HCT116 (cell line): ENCODE data around the gene CAPG. TPM values are rescaled to one million over a fixed set of nuclear protein-coding genes. Genes with fewer than 3 reads are reported as not detected.

Experiments
- ATAC-seq: fragments of 200-7000 bp; cut with Tn5 transposase; 2 replicates; pipeline ENCODE4 v1.9.1; 2020; ENCODE audit warnings: mild to moderate bottlenecking, moderate library complexity
- BruUV-seq: library from RNA; stranded (reverse); fragments of 400-500 nt; replicated peaks from 2 replicates; lab custom pipeline; 2021; lab: Mats Ljungman, UMichigan
- CTCF ChIA-PET: fragments of 300-600 bp; sonication (Branson Sonifier 250); formaldehyde crosslinking; loops from one replicate; lab custom pipeline; 2021; ENCODE audit warnings: antibody characterized with exemption; lab: Charles Lee
- POLR2A ChIA-PET: fragments of 300-600, 350-600 bp; sonication (Branson Sonifier 250); formaldehyde crosslinking; loops from one replicate; lab custom pipeline; 2021; ENCODE audit warnings: antibody characterized with exemption; lab: Charles Lee
- RAD21 ChIA-PET, 2 experiments: fragments of 300-600 bp; sonication (Branson Sonifier 250); formaldehyde crosslinking; loops; one replicate each; lab custom pipeline; 2023; ENCODE audit warnings: low total read pairs in 2 of 2; ENCODE audit not compliant: uncharacterized antibody in 2 of 2, unreplicated experiment in 2 of 2, low non-redundant PET in 1 of 2; lab: Charles Lee
- DNase-seq: peaks from one replicate; pipeline ENCODE4 v3.0.0-alpha.2; 2010; ENCODE audit warnings: low read depth, low spot score
- H2AFZ ChIP-seq: fragments of 200-600 bp; shearing (Covaris generic), sonication (generic); 2 replicates; pipeline ENCODE4 v1.6.1; 2017; ENCODE audit warnings: low read depth, mixed run types, mixed read lengths, antibody characterized with exemption, low read length; ENCODE audit not compliant: poor library complexity, severe bottlenecking
- H3K27ac ChIP-seq: 2 replicates; pipeline ENCODE4 v1.5.1; 2012; ENCODE audit warnings: low read depth, low read length
- H3K27me3 ChIP-seq: fragments of 200-600 bp; sonication (generic); 2 replicates; pipeline ENCODE4 v1.6.1; 2016; ENCODE audit warnings: mixed run types, low read length, mixed read lengths; ENCODE audit not compliant: insufficient read depth
- H3K36me3 ChIP-seq, 2 experiments: fragments of 200-500 bp in 1 of 2; fragments of 200-600 bp in 1 of 2; sonication (Bioruptor generic) in 1 of 2; sonication (generic) in 1 of 2; 2 replicates each; pipeline versions ENCODE4 v1.5.1 to v1.6.1; 2014 to 2016; ENCODE audit warnings: low read length in 2 of 2, inconsistent platforms in 1 of 2, mixed read lengths in 1 of 2, mixed run types in 1 of 2; ENCODE audit not compliant: insufficient read depth in 2 of 2, control insufficient read depth in 1 of 2
- H3K4me1 ChIP-seq, 2 experiments: fragments of 200-600 bp in 1 of 2; sonication (generic) in 1 of 2; 2 replicates each; pipeline versions ENCODE4 v1.5.1 to v1.6.1; 2012 to 2017; ENCODE audit warnings: low read length in 2 of 2, inconsistent platforms in 1 of 2, mild to moderate bottlenecking in 1 of 2, mixed read lengths in 1 of 2, mixed run types in 1 of 2, moderate library complexity in 1 of 2; ENCODE audit not compliant: insufficient read depth in 2 of 2, control insufficient read depth in 1 of 2
- H3K4me2 ChIP-seq: fragments of 200-600 bp; sonication (generic); 2 replicates; pipeline ENCODE4 v1.6.1; 2017; ENCODE audit warnings: mixed run types, low read length, mixed read lengths
- H3K4me3 ChIP-seq, 2 experiments: fragments of 200-600 bp in 1 of 2; sonication (generic) in 1 of 2; replicated peaks in 1 of 2; 2 replicates each; pipeline ENCODE4 v1.5.1; 2011 to 2016; ENCODE audit warnings: low read length in 2 of 2, control low read depth in 1 of 2, low read depth in 1 of 2, mild to moderate bottlenecking in 1 of 2, mixed read lengths in 1 of 2, mixed run types in 1 of 2
- H3K79me2 ChIP-seq: fragments of 200-600 bp; sonication (generic); 2 replicates; pipeline ENCODE4 v1.6.1; 2017; ENCODE audit warnings: mild to moderate bottlenecking, mixed run types, low read length, moderate library complexity, mixed read lengths; ENCODE audit not compliant: insufficient read depth
- H3K9ac ChIP-seq: fragments of 200-600 bp; sonication (generic); 2 replicates; pipeline ENCODE4 v1.6.1; 2016; ENCODE audit warnings: low read length, mixed read lengths
- H3K9me2 ChIP-seq: fragments of 200-600 bp; sonication (generic), shearing (Covaris generic); 2 replicates; pipeline ENCODE4 v1.6.1; 2017; ENCODE audit warnings: mixed run types, mild to moderate bottlenecking, moderate library complexity; ENCODE audit not compliant: insufficient read depth
- H3K9me3 ChIP-seq, 2 experiments: fragments of 200-500 bp in 1 of 2; fragments of 200-600 bp in 1 of 2; sonication (Bioruptor generic) in 1 of 2; sonication (generic) in 1 of 2; 2 replicates each; pipeline ENCODE4 v1.6.1; 2014 to 2017; ENCODE audit warnings: low read length in 2 of 2, mixed read lengths in 2 of 2, inconsistent platforms in 1 of 2, low read depth in 1 of 2, mild to moderate bottlenecking in 1 of 2, mixed run types in 1 of 2, moderate library complexity in 1 of 2; ENCODE audit not compliant: control insufficient read depth in 1 of 2, insufficient read depth in 1 of 2
- H4K20me1 ChIP-seq: fragments of 200-600 bp; sonication (generic), shearing (Covaris generic); 2 replicates; pipeline ENCODE4 v1.6.1; 2017; ENCODE audit warnings: mixed run types, mild to moderate bottlenecking, moderate library complexity; ENCODE audit not compliant: insufficient read depth
- CBX3 ChIP-seq: IDR thresholded peaks from 2 replicates; pipeline ENCODE4 v1.6.1; 2012; ENCODE audit warnings: low read depth
- EZH2 ChIP-seq: fragments of 200-600 bp; sonication (generic); IDR thresholded peaks from 2 replicates; pipeline ENCODE4 v1.6.1; 2017; ENCODE audit warnings: antibody characterized with exemption, mixed run types
- FOSL1 ChIP-seq: IDR thresholded peaks from 2 replicates; pipeline ENCODE4 v1.6.1; 2012; ENCODE audit warnings: low read depth
- JUND ChIP-seq: IDR thresholded peaks from 2 replicates; pipeline ENCODE4 v1.6.1; 2012
- POLR2A ChIP-seq: IDR thresholded peaks from 2 replicates; pipeline ENCODE4 v1.7.0; 2011; ENCODE audit warnings: borderline replicate concordance; ENCODE audit not compliant: insufficient read depth, insufficient read length; ENCODE audit errors: extremely low read depth
- POLR2AphosphoS5 ChIP-seq: IDR thresholded peaks from 2 replicates; pipeline ENCODE4 v1.6.1; 2011; ENCODE audit warnings: mild to moderate bottlenecking, low read depth, low read length, moderate library complexity
- RAD21 ChIP-seq: IDR thresholded peaks from 2 replicates; pipeline ENCODE4 v1.6.1; 2012; ENCODE audit warnings: low read depth, mild to moderate bottlenecking
- SIN3A ChIP-seq: IDR thresholded peaks from 2 replicates; pipeline ENCODE4 v1.6.1; 2012; ENCODE audit warnings: low read depth
- SP1 ChIP-seq: IDR thresholded peaks from 2 replicates; pipeline ENCODE4 v1.6.1; 2012; ENCODE audit warnings: low read depth
- SRF ChIP-seq: IDR thresholded peaks from 2 replicates; pipeline ENCODE4 v1.6.1; 2012; ENCODE audit warnings: low read depth
- YY1 ChIP-seq: IDR thresholded peaks from 2 replicates; pipeline ENCODE4 v1.6.1; 2011; ENCODE audit warnings: low read length, low read depth, moderate library complexity, mild to moderate bottlenecking; ENCODE audit not compliant: insufficient replicate concordance; ENCODE audit errors: extremely low read depth
- ZFX ChIP-seq: fragments of 450-650 bp; IDR thresholded peaks from 2 replicates; pipeline ENCODE4 v1.6.1; 2017
- ZNF274 ChIP-seq: fragments of 200-500 bp; sonication (Bioruptor generic); IDR thresholded peaks from 2 replicates; pipeline ENCODE4 v1.6.1; 2014; ENCODE audit warnings: mild to moderate bottlenecking, low read depth, low read length, inconsistent platforms
- intact Hi-C: fragments of 100-400 bp; cut with micrococcal nuclease; formaldehyde crosslinking; loops from 2 replicates; pipeline ENCODE4 v1.10.0; 2022
- total RNA-seq: library from RNA; stranded (reverse); gene quantifications from one replicate; pipeline ENCODE4 v1.2.1, GENCODE V29; 2021; ENCODE audit not compliant: unreplicated experiment
- TF ChIP-seq, protein P1 (sequence below): IDR thresholded peaks from 2 replicates; pipeline ENCODE4 v1.6.1; 2012
- TF ChIP-seq, protein P2 (sequence below): IDR thresholded peaks from 2 replicates; pipeline ENCODE4 v1.6.1; 2012
- TF ChIP-seq, protein P3 (sequence below), 3 experiments: fragments of 200-600 bp in 1 of 3; sonication (generic) in 1 of 3; IDR thresholded peaks in 2 of 3; conservative IDR thresholded peaks in 1 of 3; 2 replicates each; pipeline ENCODE4 v1.5.1; 2012 to 2017; ENCODE audit warnings: low read depth in 2 of 3, low read length in 2 of 3, antibody characterized with exemption in 1 of 3, borderline replicate concordance in 1 of 3, control low read depth in 1 of 3, mild to moderate bottlenecking in 1 of 3, mixed read lengths in 1 of 3, mixed run types in 1 of 3, moderate library complexity in 1 of 3; ENCODE audit not compliant: insufficient read depth in 1 of 3
- TF ChIP-seq, protein P4 (sequence below): IDR thresholded peaks from 2 replicates; pipeline ENCODE4 v1.6.1; 2011; ENCODE audit warnings: mild to moderate bottlenecking, low read length, moderate library complexity; ENCODE audit not compliant: insufficient replicate concordance; ENCODE audit errors: extremely low read depth

The CAPG gene
- total RNA-seq, 1 experiment from 2014 or later = 223 TPM

DNA sequence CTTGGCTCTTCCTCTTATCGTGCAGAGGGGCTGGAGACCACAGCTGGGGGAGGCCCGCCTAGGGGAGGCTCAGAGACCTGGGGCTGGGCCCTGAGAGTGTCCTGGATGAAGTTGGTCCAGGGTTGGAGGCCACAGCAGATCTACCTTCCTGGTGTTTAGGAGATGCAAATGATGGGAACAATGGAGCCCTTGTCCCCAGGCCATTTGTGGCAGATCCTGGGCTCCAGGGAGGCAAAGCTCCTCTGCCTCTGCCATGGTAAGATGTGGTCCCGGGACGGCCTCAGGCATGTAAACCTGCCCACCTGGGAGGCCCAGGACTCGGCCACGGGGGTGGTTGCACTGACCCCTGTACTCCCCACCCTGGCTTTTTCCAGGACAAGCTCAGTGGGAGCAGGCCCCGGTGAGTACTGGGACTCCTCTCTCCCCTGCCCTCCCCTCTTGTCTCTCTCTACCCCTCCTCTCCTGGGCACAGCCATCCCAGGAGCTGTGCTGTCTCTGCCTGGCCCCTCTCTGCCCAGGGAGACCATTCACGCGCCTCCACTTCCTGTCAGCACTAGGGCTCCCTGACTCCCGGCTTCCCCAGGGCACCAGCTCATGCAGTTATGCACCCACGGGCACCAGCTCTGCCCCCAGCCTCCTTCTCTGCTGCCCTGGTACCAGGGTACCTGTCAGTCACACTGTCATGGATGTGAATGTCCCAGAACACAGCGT is 19.2 kb upstream of the CAPG start:
- CTCF ChIA-PET = interaction anchor here (0.7 to 1.1 kb wide), 2 partner anchors 8 to 123 kb away, joined by 3 read pairs; no protein-coding TSS in a partner anchor
- ATAC-seq (no peak), DNase-seq (no peak)
- H3K79me2 ChIP-seq = no peaks in the 10 kb centered on the region
- intact Hi-C loops = no loop called here
- H3K27me3 ChIP-seq = no peaks in the 10 kb centered on the region
- no peak overlapping the region for H3K27ac ChIP-seq
- H2AFZ ChIP-seq = no peak overlapping the region
- POLR2A ChIA-PET = interaction anchor here (15.9 kb wide), 1 partner anchor 116 kb away, joined by 236 read pairs; the partner anchor contains the start of gene MAT2A
- no peak overlapping the region for H3K4me3 ChIP-seq
- TF ChIP-seq CBX3 = no peak
- no peak for TF ChIP-seq EZH2
- TF ChIP-seq SRF = no peak
- no peak for TF ChIP-seq SP1
- TF ChIP-seq YY1 = no peak
- no peak for TF ChIP-seq POLR2A
- TF ChIP-seq, protein P1, sequence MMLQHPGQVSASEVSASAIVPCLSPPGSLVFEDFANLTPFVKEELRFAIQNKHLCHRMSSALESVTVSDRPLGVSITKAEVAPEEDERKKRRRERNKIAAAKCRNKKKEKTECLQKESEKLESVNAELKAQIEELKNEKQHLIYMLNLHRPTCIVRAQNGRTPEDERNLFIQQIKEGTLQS = no peak
- TF ChIP-seq SIN3A = no peak
- TF ChIP-seq ZNF274 = no peak
- TF ChIP-seq POLR2AphosphoS5 = no peak
- no peak for TF ChIP-seq RAD21
- TF ChIP-seq, protein P2, sequence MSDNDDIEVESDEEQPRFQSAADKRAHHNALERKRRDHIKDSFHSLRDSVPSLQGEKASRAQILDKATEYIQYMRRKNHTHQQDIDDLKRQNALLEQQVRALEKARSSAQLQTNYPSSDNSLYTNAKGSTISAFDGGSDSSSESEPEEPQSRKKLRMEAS = no peak
- TF ChIP-seq FOSL1 = no peak
- TF ChIP-seq, protein P3, sequence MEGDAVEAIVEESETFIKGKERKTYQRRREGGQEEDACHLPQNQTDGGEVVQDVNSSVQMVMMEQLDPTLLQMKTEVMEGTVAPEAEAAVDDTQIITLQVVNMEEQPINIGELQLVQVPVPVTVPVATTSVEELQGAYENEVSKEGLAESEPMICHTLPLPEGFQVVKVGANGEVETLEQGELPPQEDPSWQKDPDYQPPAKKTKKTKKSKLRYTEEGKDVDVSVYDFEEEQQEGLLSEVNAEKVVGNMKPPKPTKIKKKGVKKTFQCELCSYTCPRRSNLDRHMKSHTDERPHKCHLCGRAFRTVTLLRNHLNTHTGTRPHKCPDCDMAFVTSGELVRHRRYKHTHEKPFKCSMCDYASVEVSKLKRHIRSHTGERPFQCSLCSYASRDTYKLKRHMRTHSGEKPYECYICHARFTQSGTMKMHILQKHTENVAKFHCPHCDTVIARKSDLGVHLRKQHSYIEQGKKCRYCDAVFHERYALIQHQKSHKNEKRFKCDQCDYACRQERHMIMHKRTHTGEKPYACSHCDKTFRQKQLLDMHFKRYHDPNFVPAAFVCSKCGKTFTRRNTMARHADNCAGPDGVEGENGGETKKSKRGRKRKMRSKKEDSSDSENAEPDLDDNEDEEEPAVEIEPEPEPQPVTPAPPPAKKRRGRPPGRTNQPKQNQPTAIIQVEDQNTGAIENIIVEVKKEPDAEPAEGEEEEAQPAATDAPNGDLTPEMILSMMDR (IDR thresholded peaks at IDR 0.05 in 2 of 3, conservative IDR thresholded peaks at IDR 0.05 in 1 of 3; ENCODE audit: borderline replicate concordance in 1 of 3, insufficient read depth in 1 of 3, low read depth in 2 of 3, low read length in 2 of 3) = no peak
- TF ChIP-seq JUND = no peak
- TF ChIP-seq, protein P4, sequence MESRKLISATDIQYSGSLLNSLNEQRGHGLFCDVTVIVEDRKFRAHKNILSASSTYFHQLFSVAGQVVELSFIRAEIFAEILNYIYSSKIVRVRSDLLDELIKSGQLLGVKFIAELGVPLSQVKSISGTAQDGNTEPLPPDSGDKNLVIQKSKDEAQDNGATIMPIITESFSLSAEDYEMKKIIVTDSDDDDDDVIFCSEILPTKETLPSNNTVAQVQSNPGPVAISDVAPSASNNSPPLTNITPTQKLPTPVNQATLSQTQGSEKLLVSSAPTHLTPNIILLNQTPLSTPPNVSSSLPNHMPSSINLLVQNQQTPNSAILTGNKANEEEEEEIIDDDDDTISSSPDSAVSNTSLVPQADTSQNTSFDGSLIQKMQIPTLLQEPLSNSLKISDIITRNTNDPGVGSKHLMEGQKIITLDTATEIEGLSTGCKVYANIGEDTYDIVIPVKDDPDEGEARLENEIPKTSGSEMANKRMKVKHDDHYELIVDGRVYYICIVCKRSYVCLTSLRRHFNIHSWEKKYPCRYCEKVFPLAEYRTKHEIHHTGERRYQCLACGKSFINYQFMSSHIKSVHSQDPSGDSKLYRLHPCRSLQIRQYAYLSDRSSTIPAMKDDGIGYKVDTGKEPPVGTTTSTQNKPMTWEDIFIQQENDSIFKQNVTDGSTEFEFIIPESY = no peak
- TF ChIP-seq ZFX = no peak
- peak overlapping the region; percentile 32; the same call in 1 of the 2 replicates for H3K4me2 ChIP-seq
- H3K9ac ChIP-seq = no peak overlapping the region
- no peaks in the 10 kb centered on the region for H3K36me3 ChIP-seq
- no TSS peak for BruUV-seq
- peaks cover 19 to 44% of the 10 kb centered on the region in 2 experiments for H3K4me1 ChIP-seq
- H3K9me2 ChIP-seq = no peaks in the 10 kb centered on the region
- no peaks in the 10 kb centered on the region for H4K20me1 ChIP-seq
- RAD21 ChIA-PET = no interaction called here
- no peaks in the 10 kb centered on the region for H3K9me3 ChIP-seq
